Keratinocyte (primary cell): ENCODE measurements around the gene SDHAF4.

Experiments
- EZH2 ChIP-seq: IDR thresholded peaks from one replicate; pipeline ENCODE4 v1.6.1; 2012; ENCODE audit warnings: inconsistent platforms, mild to moderate bottlenecking, low read length, moderate library complexity
- TF ChIP-seq, protein P1 (sequence below), 3 experiments: IDR thresholded peaks in 1 of 3; conservative IDR thresholded peaks in 1 of 3; optimal IDR thresholded peaks in 1 of 3; 2 replicates in 2 of 3; 3 replicates in 1 of 3; pipeline versions ENCODE3 to v1.5.1; 2011; ENCODE audit warnings: low read length in 3 of 3, mild to moderate bottlenecking in 3 of 3, moderate library complexity in 2 of 3, control low read depth in 1 of 3, inconsistent platforms in 1 of 3; ENCODE audit not compliant: insufficient read depth in 2 of 3; ENCODE audit errors: extremely low read depth in 1 of 3

DNA sequence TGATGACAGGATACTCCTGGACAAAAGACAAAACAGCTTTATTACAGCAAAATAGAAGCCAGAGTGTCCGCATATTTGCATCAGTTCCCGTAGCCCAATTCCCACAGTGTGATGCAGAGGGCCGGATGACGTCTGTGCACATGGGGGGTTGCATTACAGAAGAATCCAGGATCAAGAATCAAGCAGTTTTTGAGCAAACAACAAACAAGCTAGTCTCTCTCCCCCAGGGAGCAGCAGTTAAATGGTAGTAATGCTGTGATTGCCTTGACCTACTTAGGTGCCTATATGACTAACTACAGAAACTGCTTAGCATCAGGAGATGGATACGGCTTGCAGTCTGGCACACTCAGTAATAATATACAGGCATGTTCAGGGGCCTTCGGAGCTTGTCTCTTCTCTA is 3.2 kb upstream of the SDHAF4 start:
- TF ChIP-seq, protein P1, sequence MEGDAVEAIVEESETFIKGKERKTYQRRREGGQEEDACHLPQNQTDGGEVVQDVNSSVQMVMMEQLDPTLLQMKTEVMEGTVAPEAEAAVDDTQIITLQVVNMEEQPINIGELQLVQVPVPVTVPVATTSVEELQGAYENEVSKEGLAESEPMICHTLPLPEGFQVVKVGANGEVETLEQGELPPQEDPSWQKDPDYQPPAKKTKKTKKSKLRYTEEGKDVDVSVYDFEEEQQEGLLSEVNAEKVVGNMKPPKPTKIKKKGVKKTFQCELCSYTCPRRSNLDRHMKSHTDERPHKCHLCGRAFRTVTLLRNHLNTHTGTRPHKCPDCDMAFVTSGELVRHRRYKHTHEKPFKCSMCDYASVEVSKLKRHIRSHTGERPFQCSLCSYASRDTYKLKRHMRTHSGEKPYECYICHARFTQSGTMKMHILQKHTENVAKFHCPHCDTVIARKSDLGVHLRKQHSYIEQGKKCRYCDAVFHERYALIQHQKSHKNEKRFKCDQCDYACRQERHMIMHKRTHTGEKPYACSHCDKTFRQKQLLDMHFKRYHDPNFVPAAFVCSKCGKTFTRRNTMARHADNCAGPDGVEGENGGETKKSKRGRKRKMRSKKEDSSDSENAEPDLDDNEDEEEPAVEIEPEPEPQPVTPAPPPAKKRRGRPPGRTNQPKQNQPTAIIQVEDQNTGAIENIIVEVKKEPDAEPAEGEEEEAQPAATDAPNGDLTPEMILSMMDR (optimal IDR thresholded peaks at IDR 0.05 in 1 of 3, IDR thresholded peaks at IDR 0.05 in 1 of 3, conservative IDR thresholded peaks at IDR 0.05 in 1 of 3; ENCODE audit: extremely low read depth in 1 of 3, insufficient read depth in 2 of 3, low read length in 3 of 3): no peak
- no peak for TF ChIP-seq EZH2
